ACC112 (cell line): ENCODE results near the gene DCLK1.

ENCODE experiments used
- H2AFZ ChIP-seq: fragments of 200-600 bp; sonication (generic); one replicate; pipeline ENCODE4 v1.6.0; 2017; ENCODE audit warnings: antibody characterized with exemption, low read length; ENCODE audit not compliant: unreplicated experiment
- H3K27ac ChIP-seq: fragments of 200-600 bp; sonication (generic); 2 replicates; pipeline ENCODE4 v1.5.1; 2014; ENCODE audit warnings: low read depth, mild to moderate bottlenecking, antibody characterized with exemption, low read length, moderate library complexity
- H3K27me3 ChIP-seq: fragments of 200-600 bp; sonication (generic); 2 replicates; pipeline ENCODE4 v1.6.1; 2014; ENCODE audit warnings: mild to moderate bottlenecking, antibody characterized with exemption, low read length, moderate library complexity, mixed read lengths; ENCODE audit not compliant: insufficient read depth
- H3K36me3 ChIP-seq: fragments of 200-600 bp; sonication (generic); 2 replicates; pipeline ENCODE4 v1.6.1; 2016; ENCODE audit warnings: mild to moderate bottlenecking, antibody characterized with exemption, low read length, moderate library complexity, mixed read lengths; ENCODE audit not compliant: insufficient read depth
- H3K4me1 ChIP-seq: fragments of 200-600 bp; sonication (generic); one replicate; pipeline ENCODE4 v1.6.1; 2016; ENCODE audit warnings: low read length, mixed read lengths; ENCODE audit not compliant: insufficient read depth, unreplicated experiment, control insufficient read depth
- H3K4me3 ChIP-seq: fragments of 200-600 bp; sonication (generic); 2 replicates; pipeline ENCODE4 v1.5.1; 2014; ENCODE audit warnings: mild to moderate bottlenecking, low read depth, low read length
- H3K79me2 ChIP-seq: fragments of 200-600 bp; sonication (generic); one replicate; pipeline ENCODE4 v1.6.0; 2016; ENCODE audit warnings: low read length; ENCODE audit not compliant: control insufficient read depth, unreplicated experiment, insufficient read depth

DCLK1 gene

GRCh38 chr13:35908226-35908625, 223.0 kb downstream of the DCLK1 start:
- no peaks in the 10 kb centered on the region for H3K36me3 ChIP-seq
- H3K27ac ChIP-seq = no peak overlapping the region
- no peaks in the 10 kb centered on the region for H3K4me1 ChIP-seq
- H3K4me3 ChIP-seq = no peak overlapping the region
- no peaks in the 10 kb centered on the region for H3K79me2 ChIP-seq
- H3K27me3 ChIP-seq = no peaks in the 10 kb centered on the region
- H2AFZ ChIP-seq = no peak overlapping the region

- no peak overlapping the region for H3K27ac ChIP-seq
- no peak overlapping the region for H3K4me3 ChIP-seq
- H3K27me3 ChIP-seq = no peaks in the 10 kb centered on the region
- H3K36me3 ChIP-seq = no peaks in the 10 kb centered on the region
- no peaks in the 10 kb centered on the region for H3K79me2 ChIP-seq
- no peaks in the 10 kb centered on the region for H3K4me1 ChIP-seq
- no peak overlapping the region for H2AFZ ChIP-seq
Measured at GRCh38 chr13:35906636-35907035, 224.5 kb downstream of the DCLK1 start.

GRCh38 chr13:35903075-35903474, 228.1 kb downstream of the DCLK1 start:
- Histone ChIP-seq H3K4me3 (no peak overlapping the region), H3K36me3 (no peaks in the 10 kb centered on the region), H3K27ac (no peak overlapping the region), H3K4me1 (no peaks in the 10 kb centered on the region), H2AFZ (no peak overlapping the region), H3K27me3 (no peaks in the 10 kb centered on the region), H3K79me2 (no peaks in the 10 kb centered on the region)

GRCh38 chr13:35898041-35898440, 233.1 kb downstream of the DCLK1 start:
- no peaks in the 10 kb centered on the region for H3K27me3 ChIP-seq
- no peaks in the 10 kb centered on the region for H3K36me3 ChIP-seq
- no peak overlapping the region for H3K4me3 ChIP-seq
- H3K4me1 ChIP-seq = no peaks in the 10 kb centered on the region
- no peaks in the 10 kb centered on the region for H3K79me2 ChIP-seq
- H2AFZ ChIP-seq = no peak overlapping the region
- H3K27ac ChIP-seq = no peak overlapping the region

GRCh38 chr13:35894636-35895035, 236.5 kb downstream of the DCLK1 start:
- H3K4me1 ChIP-seq = peaks cover 22% of the 10 kb centered on the region
- H3K27ac ChIP-seq = no peak overlapping the region
- H3K36me3 ChIP-seq = no peaks in the 10 kb centered on the region
- H3K4me3 ChIP-seq = no peak overlapping the region
- H3K27me3 ChIP-seq = no peaks in the 10 kb centered on the region
- no peaks in the 10 kb centered on the region for H3K79me2 ChIP-seq
- no peak overlapping the region for H2AFZ ChIP-seq

GRCh38 chr13:35892837-35893814, 238.1 kb downstream of the DCLK1 start:
- H2AFZ ChIP-seq = no peak overlapping the region
- H3K27ac ChIP-seq = no peak overlapping the region
- H3K79me2 ChIP-seq = no peaks in the 10 kb centered on the region
- no peaks in the 10 kb centered on the region for H3K36me3 ChIP-seq
- H3K4me1 ChIP-seq = peaks cover 35% of the 10 kb centered on the region
- H3K4me3 ChIP-seq = no peak overlapping the region
- no peaks in the 10 kb centered on the region for H3K27me3 ChIP-seq

GRCh38 chr13:35891507-35892441, 239.4 kb downstream of the DCLK1 start:
- Histone ChIP-seq H3K36me3 (no peaks in the 10 kb centered on the region), H3K27ac (no peak overlapping the region), H3K4me1 (peaks cover 42% of the 10 kb centered on the region), H3K79me2 (no peaks in the 10 kb centered on the region), H2AFZ (no peak overlapping the region), H3K27me3 (no peaks in the 10 kb centered on the region), H3K4me3 (peak overlapping the region; percentile 5; the same call in 1 of the 2 replicates)

- H3K27ac ChIP-seq = no peak overlapping the region
- H3K27me3 ChIP-seq = no peaks in the 10 kb centered on the region
- peaks cover 42% of the 10 kb centered on the region for H3K4me1 ChIP-seq
- no peaks in the 10 kb centered on the region for H3K36me3 ChIP-seq
- no peak overlapping the region for H3K4me3 ChIP-seq
- no peak overlapping the region for H2AFZ ChIP-seq
- H3K79me2 ChIP-seq = no peaks in the 10 kb centered on the region
Measured at GRCh38 chr13:35889560-35889959, 241.6 kb downstream of the DCLK1 start.

GRCh38 chr13:35888981-35889380, 242.2 kb downstream of the DCLK1 start:
- H3K27ac ChIP-seq = 0 out of 2 replicates have a peak overlapping the region, but pooled peaks have one; percentile 13
- H2AFZ ChIP-seq = no peak overlapping the region
- H3K79me2 ChIP-seq = no peaks in the 10 kb centered on the region
- no peaks in the 10 kb centered on the region for H3K27me3 ChIP-seq
- H3K4me3 ChIP-seq = no peak overlapping the region
- peaks cover 42% of the 10 kb centered on the region for H3K4me1 ChIP-seq
- no peaks in the 10 kb centered on the region for H3K36me3 ChIP-seq

GRCh38 chr13:35888457-35888883, 242.7 kb downstream of the DCLK1 start:
- peaks cover 42% of the 10 kb centered on the region for H3K4me1 ChIP-seq
- H3K36me3 ChIP-seq = no peaks in the 10 kb centered on the region
- no peak overlapping the region for H3K4me3 ChIP-seq
- H2AFZ ChIP-seq = no peak overlapping the region
- H3K27ac ChIP-seq = no peak overlapping the region
- no peaks in the 10 kb centered on the region for H3K27me3 ChIP-seq
- no peaks in the 10 kb centered on the region for H3K79me2 ChIP-seq
